CD4-positive, alpha-beta memory T cell (primary cell): ENCODE results near the gene BCORL1. TPM values are rescaled to one million over a fixed set of nuclear protein-coding genes. Genes with fewer than 3 reads are reported as not detected.

Experiments used
- CTCF ChIA-PET: fragments of 350-600 bp; sonication (Branson Sonifier 250); formaldehyde crosslinking; loops from one replicate; lab custom pipeline; 2021; ENCODE audit warnings: inconsistent platforms; ENCODE audit not compliant: partially characterized antibody; lab: Charles Lee
- POLR2A ChIA-PET: fragments of 350-600 bp; sonication (Branson Sonifier 250); formaldehyde crosslinking; loops from one replicate; lab custom pipeline; 2021; ENCODE audit not compliant: partially characterized antibody; lab: Charles Lee
- DNase-seq, 5 donors: peaks; one replicate each; pipeline versions ENCODE4 v3.0.0 to v3.0.0-alpha.2; 2020 to 2022; ENCODE audit warnings: mixed read lengths in 1 of 5
- H3K27ac ChIP-seq: one replicate; pipeline ENCODE4 v1.7.0; 2013; ENCODE audit warnings: low read depth, low read length
- H3K27me3 ChIP-seq: 2 replicates; pipeline ENCODE4 v1.7.0; 2013; ENCODE audit warnings: mild to moderate bottlenecking, low read length, moderate library complexity; ENCODE audit not compliant: insufficient read depth
- H3K36me3 ChIP-seq: 2 replicates; pipeline ENCODE4 v1.7.0; 2013; ENCODE audit warnings: mild to moderate bottlenecking, low read length, moderate library complexity; ENCODE audit not compliant: insufficient read depth
- H3K4me1 ChIP-seq: 2 replicates; pipeline ENCODE4 v1.7.0; 2013; ENCODE audit warnings: mild to moderate bottlenecking, low read length, moderate library complexity; ENCODE audit not compliant: insufficient read depth
- H3K4me3 ChIP-seq, 2 donors: one replicate each; pipeline ENCODE4 v1.7.0; 2013; ENCODE audit warnings: low read length in 2 of 2, mild to moderate bottlenecking in 1 of 2
- H3K9me3 ChIP-seq, 2 donors: one replicate each; pipeline ENCODE4 v1.7.0; 2013; ENCODE audit warnings: low read length in 2 of 2, control low read depth in 1 of 2; ENCODE audit not compliant: control insufficient read depth in 1 of 2
- H3K27ac Mint-ChIP-seq, 7 donors: one replicate each; pipeline ENCODE4 v1.8.0; 2020 to 2021; ENCODE audit warnings: mixed read lengths in 7 of 7, mild to moderate bottlenecking in 6 of 7, inconsistent platforms in 3 of 7, moderate library complexity in 3 of 7
- H3K27me3 Mint-ChIP-seq, 2 donors: one replicate each; pipeline ENCODE4 v1.8.0; 2020 to 2021; ENCODE audit warnings: mixed read lengths in 2 of 2
- H3K36me3 Mint-ChIP-seq, 2 donors: one replicate each; pipeline ENCODE4 v1.8.0; 2020 to 2021; ENCODE audit warnings: mixed read lengths in 2 of 2, inconsistent platforms in 1 of 2, mild to moderate bottlenecking in 1 of 2
- H3K4me1 Mint-ChIP-seq, 4 donors: one replicate each; pipeline ENCODE4 v1.8.0; 2020 to 2021; ENCODE audit warnings: mixed read lengths in 4 of 4, mild to moderate bottlenecking in 1 of 4
- H3K4me3 Mint-ChIP-seq, 8 donors: one replicate each; pipeline ENCODE4 v1.8.0; 2020 to 2021; ENCODE audit warnings: mixed read lengths in 8 of 8, mild to moderate bottlenecking in 7 of 8, moderate library complexity in 6 of 8, inconsistent platforms in 3 of 8
- H3K9me3 Mint-ChIP-seq, 8 donors: one replicate each; pipeline ENCODE4 v1.8.0; 2020 to 2021; ENCODE audit warnings: mixed read lengths in 8 of 8, mild to moderate bottlenecking in 5 of 8, inconsistent platforms in 3 of 8, moderate library complexity in 1 of 8
- intact Hi-C: fragments of 100-400 bp; cut with micrococcal nuclease; formaldehyde crosslinking; loops from one replicate; pipeline ENCODE4 v1.15.1; 2023
- polyA plus RNA-seq, 2 donors: library from polyadenylated mRNA; unstranded; fragments of 300-500 nt; fragmentation: Illumina TruSeq; gene quantifications; one replicate each; pipeline ENCODE4 v1.2.3, GENCODE V29; 2021
- total RNA-seq, 2 experiments: library from RNA; stranded (reverse); gene quantifications; one replicate each; pipeline ENCODE4 v1.2.3, GENCODE V29; 2021

BCORL1 gene
- total and polyA plus RNA-seq, 4 experiments from 2014 or later: 0.09 to 14.2 (median 9.3) TPM

DNA sequence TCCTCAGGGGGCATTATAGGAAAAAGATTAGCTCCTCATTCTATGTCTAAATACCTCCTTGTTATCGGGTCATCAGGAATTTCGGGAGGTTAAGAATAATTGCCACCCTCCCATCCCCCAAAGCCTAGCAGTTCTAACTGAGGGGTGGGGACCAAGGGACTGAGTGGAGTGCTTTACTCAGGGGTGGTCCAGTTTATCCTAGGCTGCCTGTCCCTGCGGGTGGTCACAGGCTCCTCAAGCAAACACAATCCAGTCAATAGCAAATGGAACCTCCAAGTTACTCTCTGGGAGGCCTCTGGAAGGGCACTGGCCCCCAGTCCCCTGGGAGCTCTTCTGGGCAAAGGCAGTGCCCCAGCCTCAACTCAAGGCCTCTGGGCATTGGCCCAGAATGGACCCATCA, 121.2 kb downstream of the BCORL1 start:
- intact Hi-C loops: no loop called here
- no peaks in the 10 kb centered on the region for H3K36me3 ChIP-seq
- peaks cover 93% of the 10 kb centered on the region for H3K4me1 ChIP-seq
- Mint-ChIP-seq H3K27ac (peak overlapping the region in 4 of 7 donors; percentile 1 to 49 (median 10)), H3K27me3 (no peaks in the 10 kb centered on the region), H3K9me3 (peaks cover 0 to 2% (median 0%) of the 10 kb centered on the region in 8 donors), H3K4me3 (peak overlapping the region in 3 of 8 donors; percentile 6 to 57 (median 46)), H3K36me3 (peaks cover 4 to 16% of the 10 kb centered on the region in 2 donors), H3K4me1 (peaks cover 44 to 86% (median 65%) of the 10 kb centered on the region in 4 donors)
- ChIA-PET CTCF (no interaction called here), POLR2A (interaction anchor here (1.5 kb wide), 1 partner anchor 11 kb away, joined by 4 read pairs; no protein-coding TSS in a partner anchor)
- no peak overlapping the region for H3K4me3 ChIP-seq
- DNase-seq: no peak
- H3K27me3 ChIP-seq: no peaks in the 10 kb centered on the region
- H3K27ac ChIP-seq: no peak overlapping the region
- H3K9me3 ChIP-seq: no peaks in the 10 kb centered on the region

DNA sequence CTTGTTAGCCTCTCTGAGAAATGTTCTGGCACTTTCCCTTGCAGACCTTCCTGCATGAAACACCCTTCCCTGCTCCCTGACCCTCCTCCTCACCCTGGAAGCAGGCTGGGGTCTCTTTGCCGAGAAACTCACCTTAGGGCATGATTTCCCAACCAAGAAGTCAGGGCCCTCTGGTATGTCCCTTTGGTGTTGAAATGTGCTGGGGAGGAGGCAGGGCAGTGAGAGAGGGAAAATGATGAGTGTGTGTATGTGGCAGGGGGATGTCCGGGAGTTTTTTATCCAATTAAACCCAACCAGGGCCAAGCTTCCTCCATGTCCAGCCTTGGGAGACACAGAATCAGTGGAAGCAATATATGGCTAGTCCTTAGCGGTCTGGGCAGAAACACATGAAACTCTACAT, 122.8 kb downstream of the BCORL1 start:
- Histone ChIP-seq H3K27ac (no peak overlapping the region), H3K4me3 (no peak overlapping the region), H3K9me3 (no peaks in the 10 kb centered on the region), H3K36me3 (no peaks in the 10 kb centered on the region), H3K27me3 (no peaks in the 10 kb centered on the region), H3K4me1 (peaks cover 82% of the 10 kb centered on the region)
- no peak for DNase-seq
- Mint-ChIP-seq H3K36me3 (peaks cover 4 to 20% of the 10 kb centered on the region in 2 donors), H3K27me3 (no peaks in the 10 kb centered on the region), H3K4me1 (peaks cover 38 to 80% (median 60%) of the 10 kb centered on the region in 4 donors), H3K4me3 (peak overlapping the region in 3 of 8 donors; percentile 0 to 67 (median 15)), H3K9me3 (peaks cover 0 to 2% (median 0%) of the 10 kb centered on the region in 8 donors), H3K27ac (peak overlapping the region in 6 of 7 donors; percentile 14 to 81 (median 48))
- intact Hi-C loops: no loop called here
- ChIA-PET CTCF (interaction anchor here (1.3 to 1.9 kb wide), 3 partner anchors 11 to 44 kb away, joined by 3 to 7 read pairs (median 5); no protein-coding TSS in a partner anchor), POLR2A (interaction anchor here (0.8 to 2.9 kb wide), 3 partner anchors 11 to 66 kb away, joined by 3 to 9 read pairs (median 5); partner anchors contain the start of gene RAB33A)

DNA sequence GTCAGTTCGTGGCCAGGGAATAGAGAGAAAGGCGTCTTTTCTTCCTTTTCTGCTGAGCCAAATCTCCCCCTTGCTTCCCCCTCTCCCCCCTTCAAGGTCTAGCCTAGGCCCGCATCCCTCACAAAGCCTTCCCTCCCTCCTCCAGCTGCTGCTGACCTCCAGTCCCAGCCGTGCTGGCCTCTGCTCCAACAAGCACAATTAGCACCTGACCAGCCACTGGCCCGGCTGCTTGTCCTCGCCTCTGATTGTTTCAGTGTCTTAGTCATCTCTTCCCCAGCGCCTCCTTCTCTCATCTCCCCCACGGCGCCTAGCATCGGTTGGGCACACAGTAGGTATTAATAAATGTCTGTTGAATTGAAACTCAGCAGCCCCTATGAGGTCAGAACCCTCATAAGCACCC, 123.6 kb downstream of the BCORL1 start:
- Histone ChIP-seq H3K27me3 (no peaks in the 10 kb centered on the region), H3K4me1 (peaks cover 73% of the 10 kb centered on the region), H3K36me3 (no peaks in the 10 kb centered on the region), H3K9me3 (no peaks in the 10 kb centered on the region), H3K27ac (no peak overlapping the region), H3K4me3 (no peak overlapping the region)
- Mint-ChIP-seq H3K27me3 (no peaks in the 10 kb centered on the region), H3K9me3 (peaks cover 0 to 2% (median 0%) of the 10 kb centered on the region in 8 donors), H3K4me1 (peaks cover 30 to 72% (median 52%) of the 10 kb centered on the region in 4 donors), H3K36me3 (peaks cover 1 to 17% of the 10 kb centered on the region in 2 donors), H3K27ac (peak overlapping the region in 4 of 7 donors; percentile 39 to 93 (median 82)), H3K4me3 (peak overlapping the region in 5 of 8 donors; percentile 14 to 68 (median 40))
- intact Hi-C loops: no loop called here
- no peak for DNase-seq
- ChIA-PET CTCF (interaction anchor here (1.1 to 1.5 kb wide), 3 partner anchors 11 to 45 kb away, joined by 3 to 5 read pairs (median 5); no protein-coding TSS in a partner anchor), POLR2A (interaction anchor here (2.9 to 7.1 kb wide), 2 partner anchors 9 to 65 kb away, joined by 9 to 57 read pairs; partner anchors contain the start of gene RAB33A)

Other genes starting within 250 kb of the BCORL1 start
- under 1 TPM; 0.32 to 0.33 TPM for gene XPNPEP2, start 243.7 kb upstream of the BCORL1 start, total RNA-seq
- under 1 TPM; 0.48 to 0.90 TPM for gene XPNPEP2, start 243.7 kb upstream of the BCORL1 start, polyA plus RNA-seq
- 100 to 1,000 TPM; 148 to 152 TPM for gene SASH3, start 202.7 kb upstream of the BCORL1 start, total RNA-seq
- gene SASH3, start 202.7 kb upstream of the BCORL1 start, polyA plus RNA-seq: 100 to 1,000 TPM in 1 of 2 donors, 10 to 100 TPM in 1; 83.3 to 211 TPM
- 1 to 10 TPM; 5.1 to 6.1 TPM for gene ZDHHC9, start 138.7 kb upstream of the BCORL1 start, total RNA-seq
- 1 to 10 TPM; 5.6 to 8.1 TPM for gene ZDHHC9, start 138.7 kb upstream of the BCORL1 start, polyA plus RNA-seq
- 10 to 100 TPM; 17.7 to 19.2 TPM for gene UTP14A, start 76.5 kb upstream of the BCORL1 start, total RNA-seq
- gene UTP14A, start 76.5 kb upstream of the BCORL1 start, polyA plus RNA-seq: 10 to 100 TPM in 1 of 2 donors, 1 to 10 TPM in 1; 2.5 to 12.7 TPM
- gene ELF4, start 127.9 kb downstream of the BCORL1 start, total RNA-seq: 10 to 100 TPM; 29.8 to 31.3 TPM
- gene ELF4, start 127.9 kb downstream of the BCORL1 start, polyA plus RNA-seq: 10 to 100 TPM in 1 of 2 donors, 1 to 10 TPM in 1; 7.4 to 18.6 TPM
- 10 to 100 TPM; 20.0 to 23.6 TPM for gene AIFM1, start 183.2 kb downstream of the BCORL1 start, total RNA-seq
- gene AIFM1, start 183.2 kb downstream of the BCORL1 start, polyA plus RNA-seq: 10 to 100 TPM; 32.2 to 39.4 TPM
- gene RAB33A, start 189.3 kb downstream of the BCORL1 start, total RNA-seq: 10 to 100 TPM in 1 of 2 experiments, 1 to 10 TPM in 1; 9.7 to 10.1 TPM
- 1 to 10 TPM; 5.6 to 10.0 TPM for gene RAB33A, start 189.3 kb downstream of the BCORL1 start, polyA plus RNA-seq